Uterus (tissue), 4 donors: ENCODE data around the gene DALRD3. TPM values are rescaled to one million over a fixed set of nuclear protein-coding genes. Genes with fewer than 3 reads are reported as not detected.

ENCODE experiments used
- DNase-seq, 2 donors: peaks; one replicate each; pipeline ENCODE4 v3.0.0-alpha.2; 2019 to 2020
- H3K27ac ChIP-seq, 2 donors: fragments of 200-600 bp; sonication (generic); 1 replicate in 1 of 2; 2 replicates in 1 of 2; pipeline ENCODE4 v1.5.1; 2016 to 2018
- H3K27me3 ChIP-seq, 2 donors: fragments of 200-600 bp; sonication (generic); one replicate each; pipeline ENCODE4 v1.5.1; 2018 to 2019; ENCODE audit warnings: control low read depth in 1 of 2
- H3K36me3 ChIP-seq, 2 donors: fragments of 200-600 bp; sonication (generic); one replicate each; pipeline ENCODE4 v1.5.1; 2019; ENCODE audit warnings: control low read depth in 1 of 2
- H3K4me1 ChIP-seq, 2 donors: fragments of 200-600 bp; sonication (generic); one replicate each; pipeline ENCODE4 v1.5.1; 2018 to 2019; ENCODE audit warnings: control low read depth in 1 of 2
- H3K4me3 ChIP-seq, 2 donors: fragments of 200-600 bp; sonication (generic); 1 replicate in 1 of 2; 2 replicates in 1 of 2; pipeline ENCODE4 v1.5.1; 2018 to 2019; ENCODE audit warnings: mild to moderate bottlenecking in 1 of 2
- H3K9me3 ChIP-seq, 2 donors: fragments of 200-600 bp; sonication (generic); one replicate each; pipeline ENCODE4 v1.5.1; 2019; ENCODE audit warnings: control low read depth in 1 of 2
- CTCF ChIP-seq, 4 experiments: fragments of 200-600 bp in 2 of 4; fragments of 450-650 bp in 2 of 4; sonication (generic) in 2 of 4; IDR thresholded peaks; one replicate each; pipeline ENCODE4 v1.5.1; 2016 to 2019; ENCODE audit warnings: antibody characterized with exemption in 4 of 4, mild to moderate bottlenecking in 2 of 4, moderate library complexity in 1 of 4
- POLR2A ChIP-seq, 2 donors: fragments of 450-650 bp; IDR thresholded peaks; one replicate each; pipeline ENCODE4 v1.6.1; 2016; ENCODE audit warnings: antibody characterized with exemption in 2 of 2, mild to moderate bottlenecking in 1 of 2, moderate library complexity in 1 of 2
- intact Hi-C: fragments of 100-400 bp; cut with DNase I; formaldehyde crosslinking; loops from one replicate; pipeline ENCODE4 v1.15.1; 2023; ENCODE audit warnings: low total_unique reads
- total RNA-seq, 4 donors: library from RNA; depleted of rRNA in 3 of 4; stranded (reverse); fragments of >200 nt in 3 of 4; gene quantifications; one replicate each; pipeline versions ENCODE4 v1.1.0 to v1.2.4, GENCODE V29; 2014 to 2023
- donor health status: DM: yes; HTN: yes; CAD: no.

DALRD3 gene
- total RNA-seq, 4 donors from 2014 or later: 13.8 to 93.0 (median 27.7) TPM

GRCh38 chr3:48997714-48998637 lies 20.4 kb downstream of the DALRD3 start:
- no peak overlapping the region for H3K4me3 ChIP-seq
- no peak overlapping the region for H3K27ac ChIP-seq
- H3K27me3 ChIP-seq: no peaks in the 10 kb centered on the region
- peaks cover 0 to 6% of the 10 kb centered on the region in 2 donors for H3K4me1 ChIP-seq
- TF ChIP-seq POLR2A (IDR thresholded peaks at IDR 0.05) (no peak), CTCF (IDR thresholded peaks at IDR 0.05) (no peak)
- DNase-seq: no peak
- H3K9me3 ChIP-seq: no peaks in the 10 kb centered on the region
- H3K36me3 ChIP-seq: no peaks in the 10 kb centered on the region
- intact Hi-C loops: no loop called here

- no peak for TF ChIP-seq POLR2A (IDR thresholded peaks at IDR 0.05)
- no peak for TF ChIP-seq CTCF (IDR thresholded peaks at IDR 0.05)
- Histone ChIP-seq H3K36me3 (no peaks in the 10 kb centered on the region), H3K9me3 (no peaks in the 10 kb centered on the region), H3K27ac (no peak overlapping the region), H3K4me1 (peaks cover 0 to 6% of the 10 kb centered on the region in 2 donors), H3K4me3 (no peak overlapping the region), H3K27me3 (no peaks in the 10 kb centered on the region)
- DNase-seq: no peak
- intact Hi-C loops: no loop called here
Measured at GRCh38 chr3:48997102-48997635, 21.2 kb downstream of the DALRD3 start.

GRCh38 chr3:48996640-48997039 lies 21.7 kb downstream of the DALRD3 start:
- no peak overlapping the region for H3K4me3 ChIP-seq
- no peak for DNase-seq
- no peaks in the 10 kb centered on the region for H3K36me3 ChIP-seq
- intact Hi-C loops: no loop called here
- H3K27me3 ChIP-seq: no peaks in the 10 kb centered on the region
- TF ChIP-seq CTCF (IDR thresholded peaks at IDR 0.05): no peak
- TF ChIP-seq POLR2A (IDR thresholded peaks at IDR 0.05): no peak
- no peak overlapping the region for H3K27ac ChIP-seq
- H3K9me3 ChIP-seq: no peaks in the 10 kb centered on the region
- peaks cover 0 to 9% of the 10 kb centered on the region in 2 donors for H3K4me1 ChIP-seq

GRCh38 chr3:48993834-48994233 lies 24.5 kb downstream of the DALRD3 start:
- Histone ChIP-seq H3K36me3 (no peaks in the 10 kb centered on the region), H3K4me1 (peaks cover 0 to 15% of the 10 kb centered on the region in 2 donors), H3K9me3 (no peaks in the 10 kb centered on the region), H3K27ac (no peak overlapping the region), H3K27me3 (no peaks in the 10 kb centered on the region), H3K4me3 (no peak overlapping the region)
- DNase-seq: no peak
- no peak for TF ChIP-seq CTCF (IDR thresholded peaks at IDR 0.05)
- TF ChIP-seq POLR2A (IDR thresholded peaks at IDR 0.05): no peak
- intact Hi-C loops: no loop called here
